ENCODE data around the gene MYO1B.

The MYO1B gene

GRCh38 chr2:191245046-191245868, at the start of gene MYO1B:
Gene MYO1B, plus strand, starts transcription at chr2:191245404. Its CDS starts 31,492 bp downstream, at chr2:191276896.
- H3K36me3 ChIP-seq (ENCODE audit: control insufficient read depth in 2 of 2, insufficient read depth in 2 of 2, low read length in 2 of 2) = no peaks in the 10 kb centered on the region
- H3K27ac ChIP-seq (ENCODE audit: low read depth in 2 of 2, low read length in 2 of 2) = peak within 1 kb of the TSS; percentile 54 to 79
- peak within 1 kb of the TSS; percentile 72 to 75 for H3K9ac ChIP-seq (ENCODE audit: low read depth in 1 of 2, low read length in 2 of 2)
- H3K9me3 ChIP-seq (ENCODE audit: control insufficient read depth in 2 of 2, low read length in 2 of 2) = no peaks in the 10 kb centered on the region
- H3K27me3 ChIP-seq (ENCODE audit: control insufficient read depth in 2 of 2, insufficient read depth in 2 of 2, low read length in 2 of 2) = no peaks in the 10 kb centered on the region
- peak within 1 kb of the TSS; percentile 80 to 81 for H3K4me3 ChIP-seq (ENCODE audit: low read length in 2 of 2)
- H3K4me1 ChIP-seq (ENCODE audit: control insufficient read depth in 2 of 2, insufficient read depth in 2 of 2, low read length in 2 of 2) = peaks cover 2 to 9% of the 10 kb centered on the region in 2 donors

- no peak overlapping the region for H3K4me3 ChIP-seq (ENCODE audit: low read length in 2 of 2)
- H3K27ac ChIP-seq (ENCODE audit: low read depth in 2 of 2, low read length in 2 of 2) = no peak overlapping the region
- H3K9ac ChIP-seq (ENCODE audit: low read depth in 1 of 2, low read length in 2 of 2) = no peak overlapping the region
- no peaks in the 10 kb centered on the region for H3K27me3 ChIP-seq (ENCODE audit: control insufficient read depth in 2 of 2, insufficient read depth in 2 of 2, low read length in 2 of 2)
- H3K4me1 ChIP-seq (ENCODE audit: control insufficient read depth in 2 of 2, insufficient read depth in 2 of 2, low read length in 2 of 2) = peaks cover 0 to 5% of the 10 kb centered on the region in 2 donors
- H3K36me3 ChIP-seq (ENCODE audit: control insufficient read depth in 2 of 2, insufficient read depth in 2 of 2, low read length in 2 of 2) = no peaks in the 10 kb centered on the region
- H3K9me3 ChIP-seq (ENCODE audit: control insufficient read depth in 2 of 2, low read length in 2 of 2) = no peaks in the 10 kb centered on the region
These were observed 48.1 kb upstream of the MYO1B start for GRCh38 chr2:191197096-191197495.

- H3K27me3 ChIP-seq (ENCODE audit: control insufficient read depth in 2 of 2, insufficient read depth in 2 of 2, low read length in 2 of 2) = no peaks in the 10 kb centered on the region
- H3K4me1 ChIP-seq (ENCODE audit: control insufficient read depth in 2 of 2, insufficient read depth in 2 of 2, low read length in 2 of 2) = peaks cover 0 to 5% of the 10 kb centered on the region in 2 donors
- no peak overlapping the region for H3K27ac ChIP-seq (ENCODE audit: low read depth in 2 of 2, low read length in 2 of 2)
- no peak overlapping the region for H3K4me3 ChIP-seq (ENCODE audit: low read length in 2 of 2)
- H3K9ac ChIP-seq (ENCODE audit: low read depth in 1 of 2, low read length in 2 of 2) = no peak overlapping the region
- no peaks in the 10 kb centered on the region for H3K9me3 ChIP-seq (ENCODE audit: control insufficient read depth in 2 of 2, low read length in 2 of 2)
- H3K36me3 ChIP-seq (ENCODE audit: control insufficient read depth in 2 of 2, insufficient read depth in 2 of 2, low read length in 2 of 2) = no peaks in the 10 kb centered on the region
These were observed 46.9 kb upstream of the MYO1B start for GRCh38 chr2:191198271-191198670.

GRCh38 chr2:191199929-191200512, 45.2 kb upstream of the MYO1B start:
- no peak overlapping the region for H3K27ac ChIP-seq (ENCODE audit: low read depth in 2 of 2, low read length in 2 of 2)
- no peaks in the 10 kb centered on the region for H3K36me3 ChIP-seq (ENCODE audit: control insufficient read depth in 2 of 2, insufficient read depth in 2 of 2, low read length in 2 of 2)
- no peaks in the 10 kb centered on the region for H3K9me3 ChIP-seq (ENCODE audit: control insufficient read depth in 2 of 2, low read length in 2 of 2)
- no peak overlapping the region for H3K9ac ChIP-seq (ENCODE audit: low read depth in 1 of 2, low read length in 2 of 2)
- no peak overlapping the region for H3K4me3 ChIP-seq (ENCODE audit: low read length in 2 of 2)
- no peaks in the 10 kb centered on the region for H3K27me3 ChIP-seq (ENCODE audit: control insufficient read depth in 2 of 2, insufficient read depth in 2 of 2, low read length in 2 of 2)
- H3K4me1 ChIP-seq (ENCODE audit: control insufficient read depth in 2 of 2, insufficient read depth in 2 of 2, low read length in 2 of 2) = peaks cover 0 to 5% of the 10 kb centered on the region in 2 donors

GRCh38 chr2:191200910-191201309, 44.3 kb upstream of the MYO1B start:
- H3K4me3 ChIP-seq (ENCODE audit: low read length in 2 of 2) = no peak overlapping the region
- no peaks in the 10 kb centered on the region for H3K36me3 ChIP-seq (ENCODE audit: control insufficient read depth in 2 of 2, insufficient read depth in 2 of 2, low read length in 2 of 2)
- H3K27ac ChIP-seq (ENCODE audit: low read depth in 2 of 2, low read length in 2 of 2) = no peak overlapping the region
- no peak overlapping the region for H3K9ac ChIP-seq (ENCODE audit: low read depth in 1 of 2, low read length in 2 of 2)
- no peaks in the 10 kb centered on the region for H3K9me3 ChIP-seq (ENCODE audit: control insufficient read depth in 2 of 2, low read length in 2 of 2)
- H3K27me3 ChIP-seq (ENCODE audit: control insufficient read depth in 2 of 2, insufficient read depth in 2 of 2, low read length in 2 of 2) = no peaks in the 10 kb centered on the region
- H3K4me1 ChIP-seq (ENCODE audit: control insufficient read depth in 2 of 2, insufficient read depth in 2 of 2, low read length in 2 of 2) = peaks cover 0 to 5% of the 10 kb centered on the region in 2 donors

GRCh38 chr2:191202209-191202721, 42.9 kb upstream of the MYO1B start:
- Histone ChIP-seq H3K9ac (ENCODE audit: low read depth in 1 of 2, low read length in 2 of 2) (no peak overlapping the region), H3K4me3 (ENCODE audit: low read length in 2 of 2) (no peak overlapping the region), H3K4me1 (ENCODE audit: control insufficient read depth in 2 of 2, insufficient read depth in 2 of 2, low read length in 2 of 2) (peaks cover 0 to 5% of the 10 kb centered on the region in 2 donors), H3K27me3 (ENCODE audit: control insufficient read depth in 2 of 2, insufficient read depth in 2 of 2, low read length in 2 of 2) (no peaks in the 10 kb centered on the region), H3K9me3 (ENCODE audit: control insufficient read depth in 2 of 2, low read length in 2 of 2) (no peaks in the 10 kb centered on the region), H3K27ac (ENCODE audit: low read depth in 2 of 2, low read length in 2 of 2) (no peak overlapping the region), H3K36me3 (ENCODE audit: control insufficient read depth in 2 of 2, insufficient read depth in 2 of 2, low read length in 2 of 2) (no peaks in the 10 kb centered on the region)

- no peak overlapping the region for H3K4me3 ChIP-seq (ENCODE audit: low read length in 2 of 2)
- H3K27me3 ChIP-seq (ENCODE audit: control insufficient read depth in 2 of 2, insufficient read depth in 2 of 2, low read length in 2 of 2) = no peaks in the 10 kb centered on the region
- H3K4me1 ChIP-seq (ENCODE audit: control insufficient read depth in 2 of 2, insufficient read depth in 2 of 2, low read length in 2 of 2) = peaks cover 0 to 5% of the 10 kb centered on the region in 2 donors
- H3K9ac ChIP-seq (ENCODE audit: low read depth in 1 of 2, low read length in 2 of 2) = no peak overlapping the region
- no peaks in the 10 kb centered on the region for H3K36me3 ChIP-seq (ENCODE audit: control insufficient read depth in 2 of 2, insufficient read depth in 2 of 2, low read length in 2 of 2)
- H3K27ac ChIP-seq (ENCODE audit: low read depth in 2 of 2, low read length in 2 of 2) = no peak overlapping the region
- H3K9me3 ChIP-seq (ENCODE audit: control insufficient read depth in 2 of 2, low read length in 2 of 2) = no peaks in the 10 kb centered on the region
These were observed 42.3 kb upstream of the MYO1B start for GRCh38 chr2:191202881-191203397.

- H3K36me3 ChIP-seq (ENCODE audit: control insufficient read depth in 2 of 2, insufficient read depth in 2 of 2, low read length in 2 of 2) = no peaks in the 10 kb centered on the region
- no peak overlapping the region for H3K27ac ChIP-seq (ENCODE audit: low read depth in 2 of 2, low read length in 2 of 2)
- H3K27me3 ChIP-seq (ENCODE audit: control insufficient read depth in 2 of 2, insufficient read depth in 2 of 2, low read length in 2 of 2) = no peaks in the 10 kb centered on the region
- H3K4me3 ChIP-seq (ENCODE audit: low read length in 2 of 2) = peak overlapping the region in 1 of 2 donors; percentile 33
- H3K9ac ChIP-seq (ENCODE audit: low read depth in 1 of 2, low read length in 2 of 2) = no peak overlapping the region
- no peaks in the 10 kb centered on the region for H3K9me3 ChIP-seq (ENCODE audit: control insufficient read depth in 2 of 2, low read length in 2 of 2)
- peaks cover 0 to 5% of the 10 kb centered on the region in 2 donors for H3K4me1 ChIP-seq (ENCODE audit: control insufficient read depth in 2 of 2, insufficient read depth in 2 of 2, low read length in 2 of 2)
These were observed 40.8 kb upstream of the MYO1B start for GRCh38 chr2:191204433-191204832.

- Histone ChIP-seq H3K36me3 (ENCODE audit: control insufficient read depth in 2 of 2, insufficient read depth in 2 of 2, low read length in 2 of 2) (no peaks in the 10 kb centered on the region), H3K4me1 (ENCODE audit: control insufficient read depth in 2 of 2, insufficient read depth in 2 of 2, low read length in 2 of 2) (no peaks in the 10 kb centered on the region), H3K9me3 (ENCODE audit: control insufficient read depth in 2 of 2, low read length in 2 of 2) (no peaks in the 10 kb centered on the region), H3K9ac (ENCODE audit: low read depth in 1 of 2, low read length in 2 of 2) (no peak overlapping the region), H3K27ac (ENCODE audit: low read depth in 2 of 2, low read length in 2 of 2) (peak overlapping the region; percentile 32 to 34), H3K4me3 (ENCODE audit: low read length in 2 of 2) (no peak overlapping the region), H3K27me3 (ENCODE audit: control insufficient read depth in 2 of 2, insufficient read depth in 2 of 2, low read length in 2 of 2) (no peaks in the 10 kb centered on the region)
These were observed 38.4 kb upstream of the MYO1B start for GRCh38 chr2:191206613-191207471.
